PC-9 (cell line): ENCODE results near the gene ARID5B. TPM values are rescaled to one million over a fixed set of nuclear protein-coding genes. Genes with fewer than 3 reads are reported as not detected.
A peak's percentile ranks its signal among the peaks of the same experiment; 100 is the strongest.
"Not testable (repeated sequence)": the region's sequence is repeated elsewhere in the genome, so short reads cannot be mapped to it uniquely, and the experiment has no call there.

Experiments used
- BruUV-seq: library from RNA; stranded (reverse); fragments of 400-500 nt; replicated peaks from 2 replicates; lab custom pipeline; 2021; lab: Mats Ljungman, UMichigan
- CTCF ChIA-PET: fragments of 300-600 bp; sonication (Branson Sonifier 250); formaldehyde crosslinking; loops from one replicate; lab custom pipeline; 2022; ENCODE audit warnings: antibody characterized with exemption; lab: Charles Lee
- POLR2A ChIA-PET: fragments of 300-600 bp; sonication (Branson Sonifier 250); formaldehyde crosslinking; loops from one replicate; lab custom pipeline; 2022; ENCODE audit warnings: antibody characterized with exemption; ENCODE audit not compliant: unreplicated experiment; lab: Charles Lee
- DNase-seq, 2 experiments: peaks; one replicate each; pipeline versions ENCODE4 v3.0.0 to v3.0.0-alpha.2; 2015 to 2022; ENCODE audit warnings: mixed read lengths in 1 of 2
- H2AFZ ChIP-seq: fragments of 200-600 bp; sonication (generic); 2 replicates; pipeline ENCODE4 v1.8.1; 2017; ENCODE audit warnings: antibody characterized with exemption
- H3F3A ChIP-seq: fragments of 200-600 bp; sonication (generic); 2 replicates; pipeline ENCODE4 v1.8.1; 2017; ENCODE audit warnings: antibody characterized with exemption, mild to moderate bottlenecking, low read depth; ENCODE audit not compliant: insufficient read depth
- H3K27ac ChIP-seq: fragments of 200-600 bp; sonication (generic); 2 replicates; pipeline ENCODE4 v1.6.1; 2016; ENCODE audit warnings: mixed run types
- H3K27me3 ChIP-seq: fragments of 200-600 bp; sonication (generic); 2 replicates; pipeline ENCODE4 v1.6.1; 2016; ENCODE audit warnings: low read depth, mixed run types; ENCODE audit not compliant: insufficient read depth
- H3K36me3 ChIP-seq: fragments of 200-600 bp; sonication (generic); 2 replicates; pipeline ENCODE4 v1.6.1; 2016; ENCODE audit warnings: low read depth, mixed run types
- H3K4me1 ChIP-seq: fragments of 200-600 bp; sonication (generic); replicated peaks from 2 replicates; pipeline ENCODE4 v1.6.1; 2016; ENCODE audit warnings: mixed run types; ENCODE audit not compliant: insufficient read depth
- H3K4me2 ChIP-seq: fragments of 200-600 bp; sonication (generic); 2 replicates; pipeline ENCODE4 v1.6.1; 2017; ENCODE audit warnings: mixed run types
- H3K4me3 ChIP-seq: fragments of 200-600 bp; sonication (generic); 2 replicates; pipeline ENCODE4 v1.6.1; 2016; ENCODE audit warnings: mixed run types
- H3K79me2 ChIP-seq: fragments of 200-600 bp; sonication (generic); 2 replicates; pipeline ENCODE4 v1.6.1; 2017; ENCODE audit warnings: low read depth, mixed run types
- H3K9me2 ChIP-seq: fragments of 200-600 bp; sonication (generic); 2 replicates; pipeline ENCODE4 v1.8.1; 2017; ENCODE audit warnings: mild to moderate bottlenecking; ENCODE audit not compliant: insufficient read depth
- H3K9me3 ChIP-seq: fragments of 200-600 bp; sonication (generic); 2 replicates; pipeline ENCODE4 v1.8.1; 2016; ENCODE audit warnings: low read depth; ENCODE audit not compliant: insufficient read depth
- H4K20me1 ChIP-seq: fragments of 200-600 bp; sonication (generic); 2 replicates; pipeline ENCODE4 v1.8.1; 2017; ENCODE audit not compliant: insufficient read depth
- CTCF ChIP-seq: fragments of 200-600 bp; sonication (generic); conservative IDR thresholded peaks from 2 replicates; pipeline ENCODE4 v1.6.1; 2017; ENCODE audit warnings: mixed run types, antibody characterized with exemption, mild to moderate bottlenecking, moderate library complexity
- EZH2 ChIP-seq: fragments of 200-600 bp; sonication (generic); IDR thresholded peaks from 2 replicates; pipeline ENCODE4 v1.8.0; 2017; ENCODE audit warnings: antibody characterized with exemption, low read depth
- intact Hi-C: fragments of 100-400 bp; cut with micrococcal nuclease; formaldehyde crosslinking; loops from one replicate; pipeline ENCODE4 v1.10.0; 2022; ENCODE audit not compliant: unreplicated experiment
- total RNA-seq: library from RNA; stranded (reverse); gene quantifications from 2 replicates; pipeline ENCODE4 v1.2.3, GENCODE V29; 2021

Gene ARID5B
- total RNA-seq, 1 experiment from 2014 or later: 7.4 TPM

DNA sequence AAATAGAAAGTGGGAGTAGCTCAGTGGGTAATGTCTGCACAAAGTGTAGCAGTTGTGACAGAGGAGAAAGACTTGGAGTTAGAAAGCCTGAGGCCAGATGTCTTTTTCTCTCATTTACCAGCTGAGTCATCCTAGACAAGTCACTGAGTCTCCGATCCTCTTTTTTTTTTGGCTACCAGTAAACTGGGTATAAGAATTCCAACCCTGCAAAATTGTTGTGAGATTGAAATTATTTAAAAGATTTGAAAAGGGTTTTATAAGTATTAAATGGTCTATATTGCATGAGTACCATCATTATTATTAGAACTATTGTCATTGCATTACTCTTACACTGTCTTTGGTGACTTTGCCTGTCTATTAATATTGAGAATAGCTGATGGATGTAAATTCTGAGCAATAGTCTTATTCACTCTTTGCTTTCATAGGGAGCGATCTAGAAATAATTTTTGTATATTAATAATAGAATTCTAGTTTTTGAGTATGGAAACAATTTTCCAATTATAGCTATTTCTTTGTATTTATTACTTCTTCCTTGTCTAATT is 74.0 kb downstream of the ARID5B start:
- Histone ChIP-seq H3K79me2 (no peaks in the 10 kb centered on the region), H3K27ac (no peak overlapping the region), H3K9me2 (no peaks in the 10 kb centered on the region), H3K9me3 (no peaks in the 10 kb centered on the region), H3K27me3 (no peaks in the 10 kb centered on the region), H3K4me2 (peak overlapping the region; percentile 20; the same call in 1 of the 2 replicates), H3K4me3 (no peak overlapping the region), H4K20me1 (no peaks in the 10 kb centered on the region), H3K4me1 (peaks cover 16% of the 10 kb centered on the region), H3K36me3 (no peaks in the 10 kb centered on the region), H3F3A (0 out of 2 replicates have a peak, but pooled peaks cover 6% of the 10 kb centered on the region), H2AFZ (no peak overlapping the region)
- BruUV-seq: no TSS peak
- POLR2A ChIA-PET: interaction anchor here (0.6 kb wide), 1 partner anchor 105 kb away, joined by 10 read pairs; no protein-coding TSS in a partner anchor
- intact Hi-C loops: no loop called here
- CTCF ChIA-PET: interaction anchor here (0.7 kb wide), 1 partner anchor 1256 kb away, joined by 3 read pairs; no protein-coding TSS in a partner anchor
- peak in 1 of 2 experiments; percentile 57 for DNase-seq
- TF ChIP-seq CTCF (no peak), EZH2 (no peak)

GRCh38 chr10:61976951-61977721 is 75.6 kb downstream of the ARID5B start:
- H3K27me3 ChIP-seq, H3K79me2 ChIP-seq, POLR2A ChIA-PET, H3K4me2 ChIP-seq, H3K9me2 ChIP-seq, H2AFZ ChIP-seq, H3K27ac ChIP-seq, CTCF ChIA-PET, H3K9me3 ChIP-seq, BruUV-seq, intact Hi-C loops, DNase-seq, H3K36me3 ChIP-seq, H4K20me1 ChIP-seq, H3K4me3 ChIP-seq: not testable (repeated sequence)
- peaks cover 20% of the 10 kb centered on the region for H3F3A ChIP-seq
- peaks cover 30% of the 10 kb centered on the region for H3K4me1 ChIP-seq

DNA sequence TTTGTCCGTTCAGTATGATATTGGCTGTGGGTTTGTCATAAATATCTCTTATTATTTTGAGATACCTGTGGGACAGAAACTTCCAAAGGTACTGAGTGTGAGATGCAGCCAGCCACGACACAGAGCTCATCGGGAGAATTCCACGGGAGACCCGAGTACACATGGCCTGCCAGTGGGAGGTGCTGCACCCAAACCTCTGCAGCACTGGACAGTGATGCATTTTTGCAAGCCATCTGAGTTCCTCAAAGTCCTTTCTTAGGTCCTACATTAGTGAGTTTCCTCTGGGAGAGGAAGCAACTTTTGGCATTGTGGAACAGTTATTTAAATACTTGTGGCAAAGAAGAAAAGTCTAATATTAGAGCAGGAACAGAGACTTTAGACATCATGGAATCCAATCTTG is 77.5 kb downstream of the ARID5B start:
- Histone ChIP-seq H3K4me2 (no peak overlapping the region), H3K27me3 (no peaks in the 10 kb centered on the region), H3F3A (peaks cover 22% of the 10 kb centered on the region), H2AFZ (no peak overlapping the region), H3K4me1 (peaks cover 31% of the 10 kb centered on the region), H3K9me3 (no peaks in the 10 kb centered on the region), H3K79me2 (no peaks in the 10 kb centered on the region), H3K9me2 (no peaks in the 10 kb centered on the region), H3K4me3 (no peak overlapping the region), H3K27ac (no peak overlapping the region), H3K36me3 (no peaks in the 10 kb centered on the region), H4K20me1 (no peaks in the 10 kb centered on the region)
- ChIA-PET CTCF (no interaction called here), POLR2A (no interaction called here)
- TF ChIP-seq CTCF (no peak), EZH2 (no peak)
- intact Hi-C loops: no loop called here
- DNase-seq: no peak
- BruUV-seq: no TSS peak
